Neural cell (in vitro differentiated cells): ENCODE results near the gene QDPR. TPM values are rescaled to one million over a fixed set of nuclear protein-coding genes. Genes with fewer than 3 reads are reported as not detected.

ENCODE experiments used
- H2AFZ ChIP-seq: fragments of 200-600, 300-800 bp; sonication (generic), shearing (Covaris generic); 2 replicates; pipeline ENCODE4 v1.6.0; 2014; ENCODE audit warnings: low read depth, mild to moderate bottlenecking, antibody characterized with exemption, low read length, moderate library complexity
- H3F3A ChIP-seq: fragments of 200-600 bp; shearing (Covaris generic); 2 replicates; pipeline ENCODE4 v1.6.1; 2016; ENCODE audit warnings: mild to moderate bottlenecking, moderate library complexity, mixed read lengths, antibody characterized with exemption, low read length; ENCODE audit not compliant: insufficient read depth, poor library complexity, severe bottlenecking
- H3K27ac ChIP-seq: fragments of 200-600, 300-800 bp; sonication (generic), shearing (Covaris generic); 2 replicates; pipeline ENCODE4 v1.5.1; 2014; ENCODE audit warnings: mild to moderate bottlenecking, low read length, moderate library complexity
- H3K27me3 ChIP-seq: fragments of 300-800, 200-600 bp; sonication (generic), shearing (Covaris generic); 2 replicates; pipeline ENCODE4 v1.6.0; 2014; ENCODE audit warnings: mild to moderate bottlenecking, low read depth, low read length, moderate library complexity; ENCODE audit not compliant: insufficient read depth
- H3K36me3 ChIP-seq: fragments of 300-800, 200-600 bp; sonication (generic), shearing (Covaris generic); 2 replicates; pipeline ENCODE4 v1.5.1; 2014; ENCODE audit warnings: mild to moderate bottlenecking, antibody characterized with exemption, low read length, moderate library complexity; ENCODE audit not compliant: insufficient read depth
- H3K4me2 ChIP-seq: fragments of 300-800, 200-600 bp; sonication (generic), shearing (Covaris generic); 2 replicates; pipeline ENCODE4 v1.6.0; 2014; ENCODE audit warnings: mild to moderate bottlenecking, low read length
- H3K4me3 ChIP-seq: fragments of 300-800, 200-600 bp; sonication (generic), shearing (Covaris generic); 2 replicates; pipeline ENCODE4 v1.5.1; 2014; ENCODE audit warnings: mild to moderate bottlenecking, low read length, moderate library complexity
- H3K79me2 ChIP-seq: fragments of 200-600 bp; shearing (Covaris generic); replicated peaks from 2 replicates; pipeline ENCODE4 v1.6.0; 2014; ENCODE audit warnings: mild to moderate bottlenecking, low read length, moderate library complexity; ENCODE audit not compliant: insufficient read depth
- H3K9ac ChIP-seq: fragments of 300-800, 200-600 bp; sonication (generic), shearing (Covaris generic); 2 replicates; pipeline ENCODE4 v1.6.1; 2016; ENCODE audit warnings: mild to moderate bottlenecking, low read length, mixed read lengths
- H3K9me2 ChIP-seq: fragments of 200-600 bp; shearing (Covaris generic); 2 replicates; pipeline ENCODE4 v1.6.1; 2016; ENCODE audit warnings: mild to moderate bottlenecking, low read length, mixed read lengths; ENCODE audit not compliant: insufficient read depth
- H3K9me3 ChIP-seq: fragments of 200-600, 300-800 bp; sonication (generic), shearing (Covaris generic); 2 replicates; pipeline ENCODE4 v1.6.1; 2016; ENCODE audit warnings: mild to moderate bottlenecking, mixed run types, low read length, moderate library complexity, mixed read lengths
- H4K20me1 ChIP-seq: fragments of 200-600 bp; shearing (Covaris generic); 2 replicates; pipeline ENCODE4 v1.6.1; 2016; ENCODE audit warnings: mild to moderate bottlenecking, mixed run types; ENCODE audit not compliant: insufficient read depth
- EP300 ChIP-seq: fragments of 450-650 bp; conservative IDR thresholded peaks from 2 replicates; pipeline ENCODE4 v1.6.1; 2014; ENCODE audit warnings: antibody characterized with exemption, mild to moderate bottlenecking, moderate library complexity; ENCODE audit not compliant: poor library complexity, severe bottlenecking
- EZH2 ChIP-seq: fragments of 200-600, 300-800 bp; shearing (Covaris generic), sonication (generic); IDR thresholded peaks from 2 replicates; pipeline ENCODE4 v1.6.1; 2014; ENCODE audit warnings: antibody characterized with exemption, low read length, borderline replicate concordance, mild to moderate bottlenecking; ENCODE audit not compliant: insufficient read depth, poor library complexity, severe bottlenecking
- MXI1 ChIP-seq: fragments of 450-650 bp; conservative IDR thresholded peaks from 2 replicates; pipeline ENCODE4 v1.6.1; 2014; ENCODE audit warnings: antibody characterized with exemption, mild to moderate bottlenecking; ENCODE audit not compliant: poor library complexity, severe bottlenecking
- POLR2AphosphoS5 ChIP-seq: IDR thresholded peaks from 2 replicates; pipeline ENCODE4 v1.6.1; 2012
- RAD21 ChIP-seq: fragments of 450-650 bp; conservative IDR thresholded peaks from 2 replicates; pipeline ENCODE4 v1.6.1; 2014; ENCODE audit warnings: antibody characterized with exemption, mild to moderate bottlenecking, moderate library complexity
- SMC3 ChIP-seq: fragments of 450-650 bp; conservative IDR thresholded peaks from 2 replicates; pipeline ENCODE4 v1.6.1; 2014; ENCODE audit warnings: antibody characterized with exemption, mild to moderate bottlenecking, moderate library complexity; ENCODE audit not compliant: poor library complexity
- TAF1 ChIP-seq: IDR thresholded peaks from 2 replicates; pipeline ENCODE4 v1.6.1; 2012; ENCODE audit warnings: low read depth
- polyA plus RNA-seq: library from polyadenylated mRNA; depleted of rRNA; stranded (reverse); fragments of >200 nt; gene quantifications from 2 replicates; pipeline ENCODE4 v1.2.3, GENCODE V29; 2014
- TF ChIP-seq, protein P1 (sequence below): fragments of 450-650 bp; IDR thresholded peaks from 2 replicates; pipeline ENCODE4 v1.5.1; 2014; ENCODE audit warnings: antibody characterized with exemption, mild to moderate bottlenecking, moderate library complexity; ENCODE audit not compliant: poor library complexity, severe bottlenecking
- TF ChIP-seq, protein P2 (sequence below): IDR thresholded peaks from 2 replicates; pipeline ENCODE4 v1.6.1; 2012; ENCODE audit warnings: borderline replicate concordance

QDPR gene
- polyA plus RNA-seq, 1 donor from 2014 or later = 37.3 TPM

DNA sequence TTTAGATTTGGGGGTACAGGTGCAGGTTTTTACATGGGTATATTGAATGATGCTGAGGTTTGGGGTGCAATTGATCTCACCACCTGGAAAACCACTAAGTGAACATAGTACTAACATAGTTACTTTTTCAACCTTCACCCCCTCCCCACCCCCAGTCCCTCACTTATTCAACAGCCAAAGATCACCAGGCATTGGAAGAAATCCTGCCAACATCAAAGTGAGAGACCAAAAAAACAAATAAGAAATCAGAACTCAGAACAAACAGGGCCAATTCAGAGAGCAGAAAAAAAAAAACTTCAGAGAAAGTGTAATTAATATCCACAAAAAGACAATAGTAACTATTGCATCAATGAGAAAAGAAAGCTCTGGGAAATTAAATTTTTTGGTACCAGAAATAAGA is 44.6 kb upstream of the QDPR start:
- Histone ChIP-seq H3K4me2 (no peak overlapping the region), H3K27me3 (no peaks in the 10 kb centered on the region)

DNA sequence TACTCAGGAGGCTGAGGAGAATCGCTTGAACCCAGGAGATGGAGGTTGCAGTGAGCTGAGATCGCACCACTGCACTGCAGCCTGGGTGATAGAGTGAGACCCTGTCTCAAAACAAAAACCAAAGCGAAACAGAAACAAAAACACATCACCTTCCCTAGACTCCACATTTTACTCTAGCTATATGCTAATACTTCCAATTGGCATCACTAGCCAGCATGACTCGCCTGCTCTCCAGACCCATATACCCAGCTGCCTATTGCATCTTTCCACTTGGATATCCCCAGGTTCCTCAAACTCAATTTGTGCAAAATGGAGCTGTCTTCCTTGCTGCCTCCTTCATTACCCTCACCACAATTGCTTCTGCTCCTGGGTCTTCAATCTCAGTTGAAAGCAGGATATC is 42.7 kb upstream of the QDPR start:
- H3K4me2 ChIP-seq = no peak overlapping the region
- H3K4me3 ChIP-seq = no peak overlapping the region
- no peaks in the 10 kb centered on the region for H4K20me1 ChIP-seq
- H3K79me2 ChIP-seq = no peaks in the 10 kb centered on the region
- H3F3A ChIP-seq = no peaks in the 10 kb centered on the region
- no peak overlapping the region for H3K9ac ChIP-seq
- TF ChIP-seq POLR2AphosphoS5 = no peak
- no peak for TF ChIP-seq EP300
- no peak for TF ChIP-seq RAD21
- no peak for TF ChIP-seq SMC3
- H3K9me2 ChIP-seq = no peaks in the 10 kb centered on the region
- H2AFZ ChIP-seq = no peak overlapping the region
- no peaks in the 10 kb centered on the region for H3K27me3 ChIP-seq
- H3K9me3 ChIP-seq = no peaks in the 10 kb centered on the region
- no peaks in the 10 kb centered on the region for H3K36me3 ChIP-seq
- H3K27ac ChIP-seq = no peak overlapping the region

More for the DNA sequence above, 44.6 kb upstream of the QDPR start:
- Histone ChIP-seq H3K9ac (no peak overlapping the region), H2AFZ (no peak overlapping the region), H3K4me3 (no peak overlapping the region), H3K9me2 (no peaks in the 10 kb centered on the region), H3K27ac (no peak overlapping the region), H3F3A (no peaks in the 10 kb centered on the region), H3K79me2 (no peaks in the 10 kb centered on the region), H3K9me3 (no peaks in the 10 kb centered on the region), H3K36me3 (no peaks in the 10 kb centered on the region), H4K20me1 (no peaks in the 10 kb centered on the region)
- no peak for TF ChIP-seq RAD21
- TF ChIP-seq EP300 = no peak
- TF ChIP-seq TAF1 = no peak
- TF ChIP-seq, protein P1, sequence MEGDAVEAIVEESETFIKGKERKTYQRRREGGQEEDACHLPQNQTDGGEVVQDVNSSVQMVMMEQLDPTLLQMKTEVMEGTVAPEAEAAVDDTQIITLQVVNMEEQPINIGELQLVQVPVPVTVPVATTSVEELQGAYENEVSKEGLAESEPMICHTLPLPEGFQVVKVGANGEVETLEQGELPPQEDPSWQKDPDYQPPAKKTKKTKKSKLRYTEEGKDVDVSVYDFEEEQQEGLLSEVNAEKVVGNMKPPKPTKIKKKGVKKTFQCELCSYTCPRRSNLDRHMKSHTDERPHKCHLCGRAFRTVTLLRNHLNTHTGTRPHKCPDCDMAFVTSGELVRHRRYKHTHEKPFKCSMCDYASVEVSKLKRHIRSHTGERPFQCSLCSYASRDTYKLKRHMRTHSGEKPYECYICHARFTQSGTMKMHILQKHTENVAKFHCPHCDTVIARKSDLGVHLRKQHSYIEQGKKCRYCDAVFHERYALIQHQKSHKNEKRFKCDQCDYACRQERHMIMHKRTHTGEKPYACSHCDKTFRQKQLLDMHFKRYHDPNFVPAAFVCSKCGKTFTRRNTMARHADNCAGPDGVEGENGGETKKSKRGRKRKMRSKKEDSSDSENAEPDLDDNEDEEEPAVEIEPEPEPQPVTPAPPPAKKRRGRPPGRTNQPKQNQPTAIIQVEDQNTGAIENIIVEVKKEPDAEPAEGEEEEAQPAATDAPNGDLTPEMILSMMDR = no peak
- TF ChIP-seq SMC3 = no peak
- TF ChIP-seq MXI1 = no peak
- no peak for TF ChIP-seq POLR2AphosphoS5
- TF ChIP-seq, protein P2, sequence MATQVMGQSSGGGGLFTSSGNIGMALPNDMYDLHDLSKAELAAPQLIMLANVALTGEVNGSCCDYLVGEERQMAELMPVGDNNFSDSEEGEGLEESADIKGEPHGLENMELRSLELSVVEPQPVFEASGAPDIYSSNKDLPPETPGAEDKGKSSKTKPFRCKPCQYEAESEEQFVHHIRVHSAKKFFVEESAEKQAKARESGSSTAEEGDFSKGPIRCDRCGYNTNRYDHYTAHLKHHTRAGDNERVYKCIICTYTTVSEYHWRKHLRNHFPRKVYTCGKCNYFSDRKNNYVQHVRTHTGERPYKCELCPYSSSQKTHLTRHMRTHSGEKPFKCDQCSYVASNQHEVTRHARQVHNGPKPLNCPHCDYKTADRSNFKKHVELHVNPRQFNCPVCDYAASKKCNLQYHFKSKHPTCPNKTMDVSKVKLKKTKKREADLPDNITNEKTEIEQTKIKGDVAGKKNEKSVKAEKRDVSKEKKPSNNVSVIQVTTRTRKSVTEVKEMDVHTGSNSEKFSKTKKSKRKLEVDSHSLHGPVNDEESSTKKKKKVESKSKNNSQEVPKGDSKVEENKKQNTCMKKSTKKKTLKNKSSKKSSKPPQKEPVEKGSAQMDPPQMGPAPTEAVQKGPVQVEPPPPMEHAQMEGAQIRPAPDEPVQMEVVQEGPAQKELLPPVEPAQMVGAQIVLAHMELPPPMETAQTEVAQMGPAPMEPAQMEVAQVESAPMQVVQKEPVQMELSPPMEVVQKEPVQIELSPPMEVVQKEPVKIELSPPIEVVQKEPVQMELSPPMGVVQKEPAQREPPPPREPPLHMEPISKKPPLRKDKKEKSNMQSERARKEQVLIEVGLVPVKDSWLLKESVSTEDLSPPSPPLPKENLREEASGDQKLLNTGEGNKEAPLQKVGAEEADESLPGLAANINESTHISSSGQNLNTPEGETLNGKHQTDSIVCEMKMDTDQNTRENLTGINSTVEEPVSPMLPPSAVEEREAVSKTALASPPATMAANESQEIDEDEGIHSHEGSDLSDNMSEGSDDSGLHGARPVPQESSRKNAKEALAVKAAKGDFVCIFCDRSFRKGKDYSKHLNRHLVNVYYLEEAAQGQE = no peak
- no peak for TF ChIP-seq EZH2

DNA sequence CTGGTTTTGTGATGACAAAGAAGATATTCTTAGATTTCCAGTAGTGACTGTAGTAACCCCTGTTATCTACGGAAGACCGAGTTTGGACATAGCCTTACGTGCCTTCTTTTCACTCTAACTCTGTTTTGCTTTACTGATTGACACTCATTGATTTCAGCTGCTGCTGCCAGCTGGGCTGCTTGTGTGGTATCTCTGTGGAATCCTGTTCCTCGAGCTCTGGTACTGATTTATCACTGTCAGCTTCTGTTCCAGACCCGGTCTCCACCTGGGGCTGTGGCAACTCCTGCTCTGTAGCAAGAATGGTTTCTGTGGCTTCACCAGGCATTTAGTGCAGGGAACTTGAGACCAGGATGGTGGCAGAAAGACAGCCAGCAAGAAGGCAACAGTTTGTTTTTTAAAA is 40.5 kb upstream of the QDPR start:
- no peak overlapping the region for H3K4me2 ChIP-seq
- H3K36me3 ChIP-seq = no peaks in the 10 kb centered on the region
- H3K9me2 ChIP-seq = no peaks in the 10 kb centered on the region
- H3K9ac ChIP-seq = no peak overlapping the region
- H3K79me2 ChIP-seq = no peaks in the 10 kb centered on the region
- no peaks in the 10 kb centered on the region for H4K20me1 ChIP-seq
- no peaks in the 10 kb centered on the region for H3K27me3 ChIP-seq
- no peaks in the 10 kb centered on the region for H3F3A ChIP-seq
- no peak overlapping the region for H3K4me3 ChIP-seq
- no peak overlapping the region for H2AFZ ChIP-seq
- TF ChIP-seq SMC3 (no peak), EP300 (no peak), POLR2AphosphoS5 (no peak), TAF1 (no peak), RAD21 (no peak), MXI1 (no peak), EZH2 (no peak)
- TF ChIP-seq, protein P2 = no peak
- TF ChIP-seq, protein P1 = no peak
- H3K27ac ChIP-seq = no peak overlapping the region
- no peaks in the 10 kb centered on the region for H3K9me3 ChIP-seq
